ENCODE data around the gene LRRN4CL.
"Not testable (repeated sequence)": the region's sequence is repeated elsewhere in the genome, so short reads cannot be mapped to it uniquely, and the experiment has no call there.

The LRRN4CL gene

DNA sequence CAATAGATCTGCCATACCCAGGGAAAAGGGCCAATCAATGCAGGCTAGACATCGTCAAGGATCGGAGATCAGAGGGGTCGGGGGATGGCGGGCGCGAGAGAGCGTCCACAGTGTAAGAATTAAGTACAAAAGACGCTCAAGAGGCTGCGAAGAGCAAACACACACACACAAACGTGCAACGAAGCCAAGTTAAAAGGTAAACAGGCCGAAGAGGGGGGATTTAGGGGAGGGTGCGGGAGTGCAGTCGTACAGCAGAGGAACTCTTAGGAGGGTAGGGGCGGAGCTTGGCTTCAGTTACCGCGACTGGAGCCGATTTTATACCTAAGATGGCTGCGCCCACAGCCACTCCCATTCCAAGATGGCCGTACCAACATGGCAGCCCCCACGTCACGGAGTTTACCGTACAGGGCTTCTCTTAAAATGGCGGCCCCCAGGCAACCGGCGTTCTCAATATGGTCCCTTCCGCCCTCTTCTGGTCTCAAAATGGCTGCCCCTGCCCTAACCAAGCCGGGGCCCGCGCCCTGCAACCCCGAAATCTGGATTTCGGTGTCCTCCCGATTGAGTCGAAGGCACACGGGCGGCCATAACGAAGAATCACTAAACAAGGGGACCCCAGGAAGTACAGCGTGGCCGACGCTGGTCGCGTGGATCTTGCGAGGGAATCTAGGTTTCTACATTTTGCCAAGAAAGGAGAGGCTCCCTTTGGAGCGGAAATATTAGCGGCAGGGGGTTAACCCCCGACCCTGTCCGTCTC is 20.1 kb upstream of the LRRN4CL start:
- DNase-seq (ENCODE audit: low read depth, low spot score) = peak; percentile 91

- DNase-seq (ENCODE audit: low read depth, low spot score) = no peak
These were observed 19.5 kb upstream of the LRRN4CL start for GRCh38 chr11:62708793-62709192.

GRCh38 chr11:62708392-62708791 is 19.1 kb upstream of the LRRN4CL start:
- no peak for DNase-seq (ENCODE audit: low read depth, low spot score)

GRCh38 chr11:62707277-62707861 is 18.0 kb upstream of the LRRN4CL start, which contains the start of the genes BSCL2 and GNG3:
BSCL2 (minus strand) TSS chr11:62707424; CDS start chr11:62707195, 229 bp downstream.
GNG3 (plus strand) TSS chr11:62707676; CDS start chr11:62708296, 620 bp downstream.
- no peak for DNase-seq (ENCODE audit: low read depth, low spot score)

- DNase-seq (ENCODE audit: low read depth, low spot score) = no peak
These were observed 17.5 kb upstream of the LRRN4CL start for GRCh38 chr11:62706850-62707247.

DNA sequence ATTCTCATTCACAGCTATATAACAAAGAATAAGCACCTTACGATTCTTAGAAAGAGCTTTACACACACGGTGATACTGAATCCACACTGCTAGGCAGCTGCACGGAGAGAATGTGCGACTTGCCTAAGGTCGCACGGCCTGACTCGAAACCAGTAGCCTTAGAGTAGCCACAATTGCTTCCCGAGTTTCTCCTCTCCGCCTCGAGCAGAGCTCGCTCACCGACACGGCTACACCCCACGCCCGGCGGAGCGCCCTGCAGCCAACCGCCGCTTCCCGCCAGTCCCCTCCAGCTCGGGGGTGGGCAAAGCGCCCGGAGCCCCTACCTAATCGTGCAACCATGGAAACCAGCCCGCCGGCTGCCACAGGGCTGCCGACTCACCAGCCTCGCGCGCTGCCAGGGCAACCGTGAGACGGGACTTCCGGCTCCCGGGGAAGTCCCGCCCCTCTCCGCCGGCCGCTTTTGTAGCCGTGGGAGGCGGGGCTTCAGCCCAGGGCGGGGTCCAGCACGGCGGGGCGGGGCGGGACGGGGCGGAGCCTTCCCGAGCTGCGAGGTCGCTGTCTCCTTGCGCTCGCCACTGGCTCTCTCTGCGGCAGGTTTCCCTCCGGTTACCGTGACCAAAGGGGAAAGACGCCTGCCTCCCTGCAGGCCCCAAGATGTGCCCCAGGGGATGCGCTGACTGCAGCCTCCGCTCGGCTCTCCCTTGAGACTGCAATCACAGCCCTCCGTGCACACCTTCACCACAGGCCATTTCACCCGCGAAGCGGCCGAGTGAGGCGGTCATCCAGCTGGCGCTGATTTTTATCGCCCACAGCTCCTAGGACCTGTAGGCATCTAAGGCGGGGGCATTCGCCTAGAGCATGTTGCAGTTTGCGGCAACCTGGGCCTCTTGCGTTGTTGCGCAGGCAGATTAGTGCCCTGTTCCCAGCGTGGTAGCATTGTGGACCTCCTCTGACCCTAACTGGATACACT is 16.8 kb upstream of the LRRN4CL start:
- peak; percentile 83 for DNase-seq (ENCODE audit: low read depth, low spot score)

DNA sequence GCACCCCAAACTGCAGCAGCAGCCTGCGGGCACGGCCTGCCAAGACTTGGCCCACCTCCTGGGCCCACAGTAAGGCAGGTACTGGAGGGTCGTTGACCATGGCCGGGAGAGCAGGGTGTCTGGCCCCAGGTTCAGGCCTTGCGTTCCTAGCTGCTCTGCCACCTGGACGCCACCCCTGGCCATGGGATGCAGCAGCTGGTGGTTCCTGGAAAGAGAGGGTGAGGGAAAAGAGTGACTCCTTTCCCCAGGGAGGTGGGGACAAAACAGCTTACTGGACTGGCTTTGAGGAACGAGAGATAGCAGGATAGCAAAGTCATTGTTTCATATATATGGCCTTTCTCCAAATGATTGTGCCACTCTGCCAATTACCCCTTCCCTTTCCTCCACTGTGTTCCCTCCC is 16.1 kb upstream of the LRRN4CL start:
- DNase-seq (ENCODE audit: low read depth, low spot score) = no peak

- not testable (repeated sequence) for DNase-seq (ENCODE audit: low read depth, low spot score)
These were observed 14.6 kb upstream of the LRRN4CL start for GRCh38 chr11:62703921-62704320.

GRCh38 chr11:62702246-62702645 is 12.9 kb upstream of the LRRN4CL start:
- no peak for DNase-seq (ENCODE audit: low read depth, low spot score)

DNA sequence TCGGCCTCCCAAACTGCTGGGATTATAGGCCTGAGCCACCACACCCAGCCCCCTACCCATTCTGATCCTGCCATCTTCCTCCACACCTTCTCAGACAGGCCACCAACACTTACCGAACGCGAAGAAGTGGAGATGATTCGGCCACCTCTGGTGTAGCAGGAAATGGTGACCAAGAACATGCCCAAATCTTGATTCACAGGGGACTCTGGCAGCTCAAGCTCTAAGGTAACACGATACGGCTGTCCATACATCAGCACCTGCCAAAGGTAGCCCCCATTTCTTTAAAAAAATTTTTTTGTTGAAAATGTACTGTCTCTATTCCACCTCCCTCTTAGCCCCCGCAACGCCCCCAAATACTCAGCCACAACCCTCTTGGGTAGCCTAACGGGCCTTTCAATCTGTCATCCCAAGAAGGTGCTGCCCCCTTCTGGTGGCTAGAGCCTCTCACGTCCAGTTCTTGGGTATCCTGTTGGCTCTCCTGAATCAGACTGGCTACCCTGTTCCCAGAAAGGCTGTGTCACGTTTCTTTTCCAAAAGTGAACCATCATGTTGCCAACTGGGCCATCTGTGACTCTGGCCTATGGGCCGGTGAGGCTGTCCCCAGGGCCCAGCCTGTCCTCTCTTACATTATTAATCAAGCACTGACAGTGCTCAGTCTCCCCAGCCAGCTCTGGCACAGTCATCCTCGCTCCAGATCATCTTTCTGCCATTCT is 5.3 kb upstream of the LRRN4CL start:
- DNase-seq (ENCODE audit: low read depth, low spot score) = peak; percentile 54

DNA sequence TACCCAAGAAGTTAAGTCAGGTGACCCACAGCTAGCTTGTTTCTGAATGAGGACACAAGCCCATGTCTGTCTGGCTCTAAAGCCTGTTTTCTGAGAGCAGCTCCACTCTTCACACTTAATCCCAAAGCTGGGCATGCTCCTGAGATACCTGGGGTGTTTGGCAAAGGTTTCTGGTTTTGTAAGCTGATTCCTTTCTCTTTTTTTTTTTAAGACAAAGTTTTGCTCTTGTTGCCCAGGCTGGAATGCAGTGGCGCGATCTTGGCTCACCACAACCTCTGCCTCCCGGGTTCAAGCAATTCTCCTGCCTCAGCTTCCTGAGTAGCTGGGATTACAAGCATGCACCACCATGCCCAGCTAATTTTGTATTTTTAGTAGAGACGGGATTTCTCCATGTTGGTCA is 4.3 kb upstream of the LRRN4CL start:
- not testable (repeated sequence) for DNase-seq (ENCODE audit: low read depth, low spot score)

- no peak for DNase-seq (ENCODE audit: low read depth, low spot score)
These were observed 839 bp downstream of the LRRN4CL start for GRCh38 chr11:62688491-62688890.

DNA sequence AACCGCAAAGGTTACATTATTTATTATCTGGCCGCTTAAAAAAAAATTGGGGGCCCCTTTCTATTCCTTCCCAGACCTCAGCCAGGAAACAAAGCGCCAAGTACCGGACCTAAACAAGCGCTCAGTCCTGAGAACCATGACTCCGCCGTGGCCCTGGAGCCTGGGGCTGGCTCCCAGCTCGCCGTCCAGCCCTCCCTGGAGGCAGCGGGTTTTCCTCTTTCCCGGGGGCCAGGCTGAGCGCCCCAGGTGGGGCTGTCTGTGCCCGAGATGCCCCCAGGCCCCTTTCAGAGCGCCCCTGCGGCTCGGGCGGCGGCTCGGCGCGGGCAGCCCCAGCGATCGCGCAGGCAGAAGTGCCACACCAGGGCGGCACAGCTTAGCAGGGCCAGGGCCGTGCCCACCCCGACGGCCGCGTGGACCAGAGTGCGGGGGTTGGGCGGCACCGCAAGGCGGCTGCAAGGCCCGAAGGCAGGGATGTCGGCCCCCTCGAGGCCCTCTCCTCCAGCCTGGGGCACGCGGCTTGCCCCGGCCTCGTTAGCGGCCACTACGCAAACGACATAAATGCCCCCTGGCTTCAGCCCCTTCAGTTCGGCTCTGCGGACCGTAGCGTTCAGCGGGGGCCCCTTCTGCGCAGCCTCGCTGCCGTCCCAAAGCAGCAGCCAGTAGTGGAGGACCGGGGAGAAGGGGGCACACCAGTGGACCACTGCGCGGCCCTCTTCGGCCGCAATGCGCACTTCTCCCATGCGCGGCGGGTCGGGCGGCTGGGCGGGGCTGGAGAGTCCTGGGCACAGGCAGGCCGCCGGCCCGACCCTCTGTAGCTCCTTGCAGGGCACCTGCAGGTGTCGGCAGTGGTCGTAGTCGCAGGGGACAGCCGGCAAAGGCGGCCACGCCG is 1.6 kb downstream of the LRRN4CL start:
- DNase-seq (ENCODE audit: low read depth, low spot score) = no peak

- no peak for DNase-seq (ENCODE audit: low read depth, low spot score)
These were observed 6.8 kb downstream of the LRRN4CL start for GRCh38 chr11:62682518-62682917.

DNA sequence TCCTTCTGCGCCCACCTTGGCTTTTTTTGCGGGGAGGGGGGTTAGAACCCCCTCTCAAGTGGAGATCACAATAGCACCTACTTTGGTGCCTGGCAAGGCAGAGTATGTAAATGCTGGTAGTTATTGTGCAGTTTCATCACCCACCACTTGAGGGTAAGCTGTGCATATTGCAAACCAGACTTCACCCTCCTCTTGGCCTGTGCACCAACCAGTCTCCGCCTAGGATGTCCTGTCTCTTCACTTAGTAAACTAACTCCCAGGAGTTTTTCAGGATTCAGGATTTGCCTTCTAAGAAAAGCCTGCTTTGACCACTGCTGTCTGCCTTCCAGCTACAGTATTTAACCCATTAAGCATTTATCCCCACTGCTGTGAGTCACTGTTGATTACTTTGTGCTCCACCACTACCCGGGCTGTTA is 8.5 kb downstream of the LRRN4CL start:
- no peak for DNase-seq (ENCODE audit: low read depth, low spot score)

- DNase-seq (ENCODE audit: low read depth, low spot score) = peak; percentile 64
These were observed 10.3 kb downstream of the LRRN4CL start, which contains the start of gene UBXN1 for GRCh38 chr11:62678770-62679696. UBXN1 (minus strand) TSS chr11:62679073; CDS start chr11:62678923, 150 bp downstream.

DNA sequence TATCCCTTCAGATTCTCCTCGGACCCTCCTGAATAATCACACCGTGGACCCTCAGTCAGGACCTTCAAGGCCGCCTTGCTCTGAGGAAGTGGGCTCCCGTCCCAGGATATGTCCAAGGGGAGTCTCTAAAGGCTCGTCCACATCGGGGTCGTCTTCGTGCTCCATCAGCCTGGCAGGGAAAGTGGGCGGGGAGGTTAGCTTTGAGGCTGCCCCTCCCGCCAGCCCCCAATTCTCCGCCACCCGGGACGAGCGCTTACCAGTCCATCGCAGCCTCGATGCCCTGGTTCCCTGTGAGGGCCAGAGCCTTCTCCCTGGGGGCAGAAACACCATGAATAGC is 10.9 kb downstream of the LRRN4CL start:
- DNase-seq (ENCODE audit: low read depth, low spot score) = no peak

DNA sequence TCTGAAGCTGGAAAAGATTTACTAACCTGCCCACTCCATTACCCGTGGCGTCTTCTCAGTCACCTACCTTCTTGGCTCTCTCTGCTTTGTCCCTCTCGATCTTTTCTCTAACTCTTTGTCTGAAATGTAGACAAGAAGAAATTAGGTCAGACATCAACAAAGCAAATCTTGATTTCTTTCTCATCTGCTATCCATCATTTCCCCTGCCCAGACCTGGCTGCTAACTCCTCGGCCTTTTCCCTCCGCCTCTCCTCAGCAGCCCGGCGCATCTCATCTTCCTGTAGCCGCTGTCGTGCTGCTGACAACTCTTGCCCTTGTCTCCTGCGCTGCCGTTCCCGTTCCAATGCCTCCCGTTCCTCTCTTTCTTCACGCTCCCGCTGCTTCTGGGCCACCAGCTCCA is 11.6 kb downstream of the LRRN4CL start:
- DNase-seq (ENCODE audit: low read depth, low spot score) = no peak

GRCh38 chr11:62677156-62677555 is 12.2 kb downstream of the LRRN4CL start:
- DNase-seq (ENCODE audit: low read depth, low spot score) = no peak

All from activated naive CD8-positive, alpha-beta T cell treated with anti-CD3 and anti-CD28 coated beads, Interleukin-2, amount 50 U/mL, for 16 hours (primary cell).